Ecto neural progenitor cell (in vitro differentiated cells): Measurements from ENCODE around the gene MGARP.
"Not testable (repeated sequence)": the region's sequence is repeated elsewhere in the genome, so short reads cannot be mapped to it uniquely, and the experiment has no call there.

Experiments
- DNase-seq: peaks from one replicate; pipeline ENCODE4 v3.0.0-alpha.2; 2018; ENCODE audit warnings: low spot score

Gene MGARP

DNA sequence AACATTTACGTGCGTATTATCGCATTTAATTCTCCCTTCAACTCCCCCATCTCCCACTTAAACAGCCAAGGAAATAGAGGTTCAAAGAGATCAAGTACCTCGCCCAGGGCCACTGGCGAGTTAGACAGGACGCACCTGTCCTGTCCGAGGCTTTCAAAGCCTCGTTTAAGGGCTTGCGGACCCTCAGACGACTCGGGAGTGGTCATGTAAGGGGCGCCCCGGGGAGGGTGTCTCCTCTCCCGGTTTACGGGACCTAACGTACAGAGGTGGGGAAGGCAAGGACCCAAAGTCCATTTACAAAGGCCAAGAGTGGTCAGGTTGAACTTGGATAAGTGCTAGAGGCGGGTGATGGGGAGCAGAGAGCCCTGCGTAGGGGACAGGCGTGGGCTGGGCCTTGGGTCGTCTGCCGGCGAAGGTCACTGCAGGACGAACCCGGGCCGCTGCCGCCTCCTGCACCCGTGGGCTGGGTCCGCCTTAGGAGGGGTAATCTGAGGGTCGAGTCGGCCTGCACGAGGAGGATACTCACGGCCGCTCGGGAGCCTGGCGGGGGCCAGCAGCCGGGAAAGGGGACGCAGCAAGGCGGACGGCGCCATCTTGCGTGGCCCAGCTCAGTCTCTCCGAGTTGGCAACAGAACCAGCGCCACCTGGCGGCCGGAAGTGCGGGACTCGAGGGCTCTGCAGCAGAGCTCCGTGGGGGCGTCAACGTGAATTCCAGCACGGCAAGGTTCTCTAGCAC lies 15.3 kb upstream of the MGARP start:
- DNase-seq: peak; percentile 97

DNA sequence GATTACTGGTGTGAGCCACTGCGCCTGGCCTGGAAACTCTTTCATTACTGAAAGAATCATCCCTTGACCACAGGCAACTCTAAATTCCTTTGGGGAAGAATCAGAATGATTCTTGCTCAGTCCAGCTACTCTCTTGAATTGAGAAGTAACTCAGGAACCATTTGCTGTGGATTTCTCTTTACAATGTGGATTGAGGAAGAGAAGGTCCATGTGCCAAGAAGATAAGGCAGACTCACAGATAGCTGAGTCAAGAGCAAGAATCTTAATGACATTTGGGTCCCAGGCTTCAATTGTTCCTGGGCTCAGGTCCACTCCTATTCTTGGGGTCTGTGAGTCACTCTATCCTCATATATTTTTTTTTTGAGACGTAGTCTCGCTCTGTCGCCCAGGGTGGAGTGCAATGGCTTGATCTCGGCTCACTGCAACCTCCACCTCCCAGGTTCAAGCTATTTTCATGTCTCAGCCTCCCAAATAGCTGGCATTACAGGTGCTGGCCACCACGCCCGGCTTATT lies 6.2 kb upstream of the MGARP start:
- DNase-seq: no peak

DNA sequence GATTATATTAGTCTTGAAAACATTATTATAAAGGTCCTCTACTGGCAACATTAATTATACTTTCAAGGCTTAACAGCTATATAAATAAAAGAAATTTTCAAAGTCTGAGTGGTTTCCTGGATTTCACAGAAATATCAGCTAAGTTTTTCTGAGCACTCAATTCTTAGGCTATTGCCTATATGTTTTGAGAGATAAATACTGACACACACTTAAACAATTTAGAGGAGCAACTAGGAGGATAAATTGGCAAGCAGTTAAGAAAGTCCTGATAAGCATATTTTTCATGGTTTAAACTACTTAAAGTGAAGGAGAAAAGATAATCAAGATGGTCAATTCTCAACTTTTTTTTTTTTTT lies 2.7 kb upstream of the MGARP start:
- no peak for DNase-seq

DNA sequence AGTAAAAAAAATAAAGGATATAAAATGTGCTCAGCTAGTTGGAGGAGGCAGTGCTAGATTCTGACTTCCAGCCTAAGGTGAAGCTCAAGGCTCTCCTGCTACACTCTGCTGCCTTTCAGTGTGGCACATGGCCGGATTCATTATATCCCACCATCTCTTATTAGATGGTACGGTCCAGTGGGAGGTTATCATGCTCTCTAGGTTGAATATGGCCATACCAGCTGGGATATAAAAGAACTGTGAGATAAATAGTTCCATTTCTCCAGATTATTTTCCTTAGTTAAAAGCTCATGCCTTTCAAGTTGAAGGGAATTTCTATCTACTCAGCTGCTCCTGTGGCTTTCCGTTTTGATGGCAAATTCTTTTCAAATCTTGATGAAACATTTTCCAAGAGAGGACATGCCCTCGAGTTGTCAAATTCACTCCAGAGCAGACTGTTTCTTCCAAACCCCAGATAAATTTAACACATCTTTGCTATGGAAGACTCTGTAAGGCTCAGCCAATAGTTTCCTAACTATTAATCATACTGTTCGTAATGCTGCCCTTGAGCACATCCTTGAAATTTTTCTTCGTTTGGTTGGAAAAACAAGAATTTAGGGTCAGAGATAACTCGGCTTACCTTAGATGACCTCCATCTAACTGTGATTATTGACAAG lies 2.2 kb upstream of the MGARP start:
- DNase-seq: no peak

DNA sequence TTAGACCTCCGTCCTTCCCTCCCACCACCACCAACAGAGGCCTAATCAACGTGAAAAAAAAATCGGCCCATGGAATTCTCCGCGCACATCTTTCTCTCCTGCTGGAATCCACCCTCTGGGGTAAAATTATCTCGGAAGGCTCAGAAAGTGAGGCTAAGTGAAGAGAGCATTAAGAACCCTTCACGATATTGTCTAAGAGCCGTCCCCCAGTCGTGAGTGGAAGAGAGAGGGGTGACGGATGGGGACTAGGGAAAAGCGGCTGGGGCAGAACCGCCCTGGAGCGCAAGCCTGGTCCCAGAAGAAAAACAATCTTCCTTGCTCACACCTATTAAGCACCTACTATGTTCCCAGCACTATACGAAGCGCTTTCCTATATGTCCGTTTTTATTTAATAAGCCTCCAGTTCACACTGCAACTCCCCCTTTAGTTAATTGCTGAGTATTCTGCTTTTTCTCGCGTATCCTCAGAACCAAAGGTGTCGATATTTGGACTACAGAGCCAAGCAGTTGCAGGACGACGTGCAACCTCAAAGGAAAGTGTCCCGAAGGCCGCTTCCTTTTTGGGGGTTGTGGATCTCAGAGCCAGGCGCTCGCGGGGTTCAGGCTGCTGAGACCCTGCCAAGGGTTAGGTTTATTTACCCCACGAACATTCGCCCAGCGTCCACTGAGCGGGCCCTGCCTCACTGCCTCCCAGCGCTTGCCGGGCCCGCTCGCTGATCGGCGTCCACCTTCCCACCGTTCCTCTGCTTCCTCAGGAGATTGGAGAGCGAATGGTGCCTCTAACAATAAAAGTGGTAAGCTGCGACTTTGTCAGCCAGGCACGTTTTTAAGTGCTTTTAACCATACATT lies 889 bp downstream of the MGARP start:
- peak; percentile 64 for DNase-seq

DNA sequence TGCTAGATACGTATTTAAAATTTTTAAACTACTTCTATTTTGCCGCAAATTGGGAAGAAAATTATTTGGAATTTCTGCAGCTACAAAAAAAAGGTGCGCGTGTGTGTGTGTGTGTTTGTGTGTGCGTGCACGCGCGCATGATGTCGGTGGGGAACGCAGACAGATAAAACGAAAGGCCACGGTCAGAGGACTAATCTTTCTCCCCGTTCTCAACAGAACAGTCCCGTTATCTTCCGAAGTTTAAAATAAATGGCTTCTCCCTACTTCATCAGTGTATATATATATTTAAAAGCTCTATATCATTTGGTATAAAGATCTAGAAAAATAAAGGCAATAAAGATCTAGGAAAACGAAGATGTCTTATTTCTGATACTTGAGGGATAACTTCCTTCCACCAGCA lies 1.5 kb downstream of the MGARP start:
- DNase-seq: no peak

DNA sequence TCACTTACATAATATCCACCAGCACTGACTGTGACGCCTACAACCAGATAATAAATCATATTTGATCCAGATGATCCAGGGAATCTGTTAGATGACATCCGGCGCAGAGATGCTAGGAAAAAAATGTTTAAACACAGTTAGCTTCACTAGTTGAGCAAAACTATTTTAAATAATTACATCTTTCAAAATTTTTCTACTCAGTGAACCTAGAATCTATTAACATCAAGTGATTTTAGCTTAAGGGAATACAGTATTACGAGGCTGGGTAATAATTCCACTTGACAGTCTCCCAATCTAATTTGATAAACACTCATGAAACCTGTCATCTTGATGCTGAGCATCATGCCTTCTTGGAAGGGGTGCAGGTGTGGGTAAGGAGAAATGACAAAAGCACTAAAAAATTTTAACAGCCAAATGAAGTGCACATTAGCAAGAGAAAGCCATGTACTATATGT lies 4.7 kb downstream of the MGARP start:
- no peak for DNase-seq

DNA sequence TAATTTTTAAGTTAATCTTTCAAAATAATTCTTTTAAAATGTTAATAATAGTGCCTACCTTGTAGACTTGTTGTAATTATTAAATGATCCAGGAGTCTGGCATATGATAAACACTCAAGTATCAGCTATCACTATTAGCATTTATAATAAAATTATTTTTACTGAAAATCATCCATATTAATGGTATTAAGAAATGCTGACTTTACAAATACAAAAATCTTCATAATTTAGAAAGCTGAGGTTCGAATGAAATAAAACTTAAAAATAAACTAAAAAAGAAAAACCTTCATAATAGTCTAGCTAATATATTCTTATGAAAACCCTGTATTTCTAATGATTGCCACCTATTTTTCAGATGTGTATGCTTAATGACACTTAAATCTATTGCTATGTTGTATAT lies 5.2 kb downstream of the MGARP start:
- DNase-seq: no peak

DNA sequence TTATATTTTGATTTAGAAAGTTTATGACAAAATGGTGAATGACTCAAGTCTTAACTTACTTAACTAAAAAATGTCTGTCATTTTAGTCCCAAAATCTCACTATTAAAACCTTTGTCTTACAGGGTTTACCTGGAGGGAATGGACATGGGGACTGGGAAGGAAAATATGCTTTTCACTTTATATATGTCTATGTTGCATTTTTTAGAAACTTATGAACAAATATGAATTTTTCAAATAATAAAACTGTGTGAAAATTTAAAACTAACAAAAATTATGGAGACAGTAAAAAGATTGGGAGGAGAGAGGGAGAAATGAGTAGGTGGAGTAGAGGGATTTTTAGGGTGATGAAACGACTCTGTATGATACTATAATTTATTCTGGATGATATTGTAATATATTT lies 6.2 kb downstream of the MGARP start:
- DNase-seq: no peak

DNA sequence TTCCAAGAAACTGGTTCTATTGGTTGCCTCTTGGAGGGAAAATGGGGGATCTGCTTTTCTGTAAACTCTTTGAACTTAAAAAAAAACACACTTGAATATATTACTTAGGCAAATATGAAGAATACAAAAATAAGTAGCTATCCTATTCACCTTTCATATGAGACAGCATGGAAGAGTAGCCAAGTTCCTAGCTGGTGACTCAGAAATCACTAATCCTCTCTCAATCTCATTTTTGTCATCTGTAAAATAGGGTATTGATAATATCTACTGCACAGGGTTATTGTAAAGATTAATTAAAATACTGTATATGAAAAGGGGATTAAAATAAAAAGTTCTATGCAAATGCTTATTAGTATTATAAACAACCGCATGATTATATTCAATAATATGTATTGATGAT lies 12.7 kb downstream of the MGARP start:
- no peak for DNase-seq

DNA sequence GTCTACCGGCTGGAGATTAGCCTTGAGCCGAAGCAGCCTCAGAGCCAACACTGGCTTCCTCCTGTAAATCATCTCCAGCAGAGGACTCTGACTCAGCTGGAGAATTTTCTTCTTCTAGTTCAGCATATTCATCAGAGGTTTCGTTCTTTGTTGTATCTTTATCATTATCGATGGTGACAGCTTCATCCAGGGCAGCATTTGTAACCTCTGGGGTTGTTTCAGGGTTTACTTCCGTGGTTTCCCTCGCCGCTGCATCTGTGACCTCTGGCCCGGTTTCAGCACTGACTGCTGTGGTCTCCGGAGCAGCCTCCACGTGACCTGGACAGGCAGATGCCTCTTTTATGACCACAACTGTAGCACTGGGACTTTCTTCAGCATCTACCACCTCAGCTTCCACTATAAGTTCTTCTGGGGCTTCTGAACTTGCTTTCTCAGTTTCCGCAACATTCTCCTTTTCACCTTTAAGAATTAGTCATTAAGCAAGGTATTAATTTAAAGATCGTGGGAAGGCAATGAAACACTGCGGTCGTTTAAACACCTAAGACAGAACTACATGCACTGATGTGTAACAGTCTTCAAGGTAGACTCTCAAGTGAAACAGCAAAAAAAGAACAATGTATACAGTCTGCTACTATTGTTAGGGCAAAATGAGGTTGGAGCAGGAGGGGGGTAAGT lies 13.3 kb downstream of the MGARP start:
- DNase-seq: peak; percentile 55

DNA sequence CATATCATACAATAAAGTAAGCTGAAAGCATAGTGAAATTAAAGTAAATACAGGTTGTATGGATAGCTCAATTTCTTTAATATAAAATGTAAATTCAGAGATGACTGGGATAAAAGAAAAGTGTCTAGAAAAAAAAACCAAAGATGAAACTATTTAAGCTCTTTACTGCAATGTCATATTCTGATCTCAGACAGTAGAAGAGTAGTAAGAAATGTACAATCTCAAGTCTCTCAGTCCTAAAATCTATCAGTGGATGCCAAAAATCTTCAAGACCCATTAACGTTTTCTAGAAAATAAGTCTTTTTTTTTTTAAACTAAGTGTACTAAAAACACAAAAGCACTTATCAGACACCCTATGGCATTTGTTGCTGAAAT lies 13.8 kb downstream of the MGARP start:
- no peak for DNase-seq

DNA sequence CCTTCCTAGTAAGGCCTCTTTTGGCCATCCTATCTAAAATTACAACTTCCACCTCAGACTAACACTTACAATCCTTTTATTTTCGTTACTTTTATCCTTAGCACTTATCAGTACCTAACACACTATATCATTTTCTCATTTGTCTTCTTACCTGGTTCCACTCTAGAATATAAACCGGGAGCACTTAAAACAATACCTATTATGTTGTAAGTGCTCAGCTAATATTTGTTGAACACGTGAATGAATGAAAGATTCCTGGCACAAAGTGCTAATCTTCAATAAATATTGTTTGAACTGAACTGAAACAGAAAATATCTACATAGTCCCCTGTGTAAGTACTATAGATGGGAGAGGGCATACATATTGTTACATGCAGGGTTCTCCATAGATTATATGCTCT lies 14.4 kb downstream of the MGARP start:
- no peak for DNase-seq

DNA sequence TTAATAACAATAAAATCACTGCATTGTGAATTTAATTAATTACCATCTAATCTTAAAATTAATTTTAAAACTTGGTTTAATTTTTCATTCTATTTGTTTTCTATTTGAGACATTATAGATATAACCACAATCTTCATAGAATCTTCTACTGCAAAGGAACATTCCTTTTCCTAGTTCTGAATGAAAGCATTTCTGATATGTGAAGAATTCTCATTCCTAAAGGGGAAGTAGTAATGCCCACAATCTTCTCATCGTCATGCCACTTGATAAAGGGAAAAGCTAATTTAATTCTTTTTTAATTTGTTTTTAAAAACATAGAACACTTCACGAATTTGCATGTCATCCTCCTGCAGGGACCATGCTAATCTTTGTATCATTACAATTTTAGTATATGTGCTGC lies 23.7 kb downstream of the MGARP start:
- DNase-seq: no peak

DNA sequence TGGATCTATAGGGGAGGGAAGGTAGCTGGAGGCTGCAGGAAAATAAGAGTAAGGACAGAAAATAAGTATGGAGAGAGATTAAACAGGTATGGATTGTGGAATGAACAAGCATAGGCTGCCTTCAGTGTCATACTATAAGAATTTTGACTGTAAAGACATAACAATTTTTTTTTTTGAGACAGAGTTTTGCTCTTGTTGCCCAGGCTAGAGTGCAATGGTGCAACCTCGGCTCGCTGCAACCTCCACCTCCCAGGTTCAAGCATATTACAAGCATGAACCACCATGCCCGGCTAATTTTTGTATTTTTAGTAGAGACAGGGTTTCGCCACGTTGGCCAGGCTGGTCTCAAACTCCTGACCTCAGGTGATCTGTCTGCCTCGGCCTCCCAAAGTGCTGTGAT lies 24.4 kb downstream of the MGARP start:
- not testable (repeated sequence) for DNase-seq

DNA sequence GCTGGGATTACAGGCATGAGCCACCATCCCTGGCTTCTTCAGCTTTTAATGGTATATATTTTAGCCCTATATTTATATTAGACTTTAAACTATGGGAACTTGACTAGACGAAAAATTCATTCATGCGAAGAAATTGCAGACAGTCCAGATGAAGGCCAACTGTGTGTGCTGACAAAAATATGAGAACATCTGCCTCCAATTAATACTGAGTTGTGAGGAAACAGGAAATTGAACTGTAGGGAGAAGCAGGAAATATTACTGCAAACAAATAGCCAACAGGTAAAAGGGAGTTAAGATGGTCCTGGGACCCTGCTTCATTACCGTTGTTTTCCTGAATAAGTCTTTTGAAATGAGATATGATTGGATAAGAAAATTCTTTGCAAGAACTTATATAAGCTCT lies 26.3 kb downstream of the MGARP start:
- DNase-seq: no peak

DNA sequence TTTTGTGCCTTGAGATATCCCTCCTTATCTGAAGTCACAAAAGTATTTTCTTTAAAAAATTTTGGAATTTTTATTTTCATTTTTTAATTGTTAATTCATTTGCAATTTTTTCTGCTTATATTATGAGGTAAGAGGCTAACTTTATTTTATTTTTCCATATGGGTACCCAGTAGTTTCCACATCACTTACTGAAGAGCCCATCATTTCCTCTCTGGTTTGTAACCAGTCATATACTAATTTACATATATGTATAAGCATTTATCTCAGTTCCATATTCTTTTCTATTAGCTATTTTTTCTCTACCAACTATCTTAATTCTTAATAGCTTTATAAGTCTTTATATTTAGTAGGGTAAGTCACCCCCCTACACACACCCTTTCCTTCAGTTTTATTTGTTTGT lies 27.0 kb downstream of the MGARP start:
- DNase-seq: no peak

DNA sequence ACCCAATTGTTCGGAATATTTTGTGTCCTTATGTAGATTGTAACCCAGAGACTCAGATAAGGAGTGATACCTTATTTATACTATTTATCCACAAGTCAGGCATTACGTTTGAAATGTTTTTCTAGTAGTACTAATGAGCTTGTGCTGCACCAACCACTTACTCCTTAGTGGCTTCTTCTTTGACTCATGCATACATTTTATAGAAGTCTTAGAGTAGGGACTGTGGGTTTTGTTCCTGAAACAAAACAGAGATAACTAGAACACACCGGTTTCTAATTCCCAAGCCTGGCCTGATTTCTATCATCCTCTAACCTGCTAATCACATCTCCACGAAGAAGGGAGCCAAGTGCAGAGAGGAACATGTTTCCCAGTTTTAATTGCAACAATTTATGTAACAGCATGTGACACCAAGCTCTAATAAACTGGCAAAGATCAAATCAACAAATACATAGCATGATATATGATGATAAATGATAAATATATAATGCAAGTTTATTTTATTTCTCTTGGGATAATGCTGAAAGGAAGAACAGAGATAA lies 32.3 kb downstream of the MGARP start:
- DNase-seq: no peak

DNA sequence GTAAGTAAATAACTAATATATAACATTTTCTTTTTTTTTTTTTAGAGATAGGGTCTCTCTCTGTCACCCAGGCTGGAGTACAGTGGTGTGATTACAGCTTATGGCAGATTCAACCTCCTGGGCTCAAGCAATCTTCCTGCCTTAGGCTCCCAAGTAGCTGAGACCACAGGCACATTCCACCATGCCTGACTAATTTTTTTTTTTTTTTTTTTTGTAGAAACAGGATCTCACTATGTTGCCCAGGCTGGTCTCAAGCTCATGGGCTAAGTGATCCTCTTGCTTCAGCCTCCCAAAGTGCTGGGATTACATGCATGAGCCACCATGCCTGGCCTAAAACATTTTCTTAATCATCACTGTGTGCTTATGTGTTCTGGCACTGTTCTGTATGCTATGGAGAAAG lies 32.8 kb downstream of the MGARP start:
- no peak for DNase-seq

DNA sequence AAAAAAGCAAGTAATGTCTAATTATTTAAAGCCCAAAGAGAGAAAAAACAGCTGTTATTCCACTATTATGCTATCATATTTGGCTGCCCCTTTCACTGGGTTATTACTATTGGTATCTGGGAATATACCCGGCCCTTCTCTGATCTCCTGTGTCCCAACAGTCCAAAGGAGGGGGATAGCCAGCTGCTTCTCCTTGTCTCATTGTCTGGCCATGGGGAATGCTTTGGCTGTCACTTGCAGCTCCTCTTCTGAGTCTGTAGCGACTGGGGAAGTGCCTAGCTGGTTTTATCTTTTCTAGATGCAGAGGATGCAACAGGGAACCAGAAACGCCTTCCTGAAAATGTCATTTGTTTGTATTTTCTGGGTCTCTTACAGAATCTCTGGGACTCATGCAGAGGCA lies 33.9 kb downstream of the MGARP start:
- no peak for DNase-seq

DNA sequence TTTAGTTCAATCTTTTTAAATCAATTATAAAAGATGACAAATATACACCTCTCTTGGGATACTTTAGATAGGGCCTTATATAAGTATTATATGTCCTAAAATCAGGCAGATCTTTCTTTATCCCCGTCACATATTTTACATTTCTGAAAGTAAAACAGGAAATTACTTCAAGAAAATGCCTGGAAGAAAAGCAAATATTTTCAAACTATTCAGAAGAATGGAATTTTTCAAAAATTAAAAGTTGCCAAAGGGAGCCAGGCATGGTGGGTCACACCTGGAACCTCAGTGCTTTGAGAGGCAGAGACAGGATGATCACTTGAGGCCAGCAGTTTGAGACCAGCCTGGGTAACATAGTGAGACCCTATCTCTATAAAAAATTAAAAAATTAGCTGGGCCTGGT lies 34.4 kb downstream of the MGARP start:
- DNase-seq: no peak
